ENCODE results near the gene TAS2R10. TPM values are rescaled to one million over a fixed set of nuclear protein-coding genes. Genes with fewer than 3 reads are reported as not detected.

Gene TAS2R10
- total and polyA plus RNA-seq, 2 of the 8 experiments (the other 6 are each of a cell fraction or from before 2014, with no cell fraction given): 0.08 TPM; not detected in 1

DNA sequence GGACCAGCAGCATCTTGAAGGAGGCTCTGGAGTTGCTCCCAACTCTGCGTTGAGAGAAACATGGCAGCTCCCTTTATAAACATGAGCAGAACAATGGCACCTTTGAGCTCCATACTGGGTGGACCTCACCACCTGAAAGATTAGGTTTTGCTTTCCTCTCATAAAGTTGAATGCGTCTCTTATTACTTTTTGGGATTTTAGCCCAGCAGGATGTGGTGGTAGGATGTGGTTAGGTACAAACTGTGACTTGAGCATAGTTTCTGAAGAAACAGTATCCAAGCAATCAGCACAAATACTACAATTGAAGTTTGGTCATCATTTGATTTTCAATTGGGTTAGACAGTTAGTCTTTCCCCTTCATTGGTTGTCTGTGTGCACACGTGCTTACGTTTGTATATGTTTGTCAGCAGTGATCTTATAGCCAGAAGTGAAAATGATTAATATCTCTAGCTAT lies 23.3 kb upstream of the TAS2R10 start, which contains the start of gene PRR4 (continued):
- TF ChIP-seq, protein P1, sequence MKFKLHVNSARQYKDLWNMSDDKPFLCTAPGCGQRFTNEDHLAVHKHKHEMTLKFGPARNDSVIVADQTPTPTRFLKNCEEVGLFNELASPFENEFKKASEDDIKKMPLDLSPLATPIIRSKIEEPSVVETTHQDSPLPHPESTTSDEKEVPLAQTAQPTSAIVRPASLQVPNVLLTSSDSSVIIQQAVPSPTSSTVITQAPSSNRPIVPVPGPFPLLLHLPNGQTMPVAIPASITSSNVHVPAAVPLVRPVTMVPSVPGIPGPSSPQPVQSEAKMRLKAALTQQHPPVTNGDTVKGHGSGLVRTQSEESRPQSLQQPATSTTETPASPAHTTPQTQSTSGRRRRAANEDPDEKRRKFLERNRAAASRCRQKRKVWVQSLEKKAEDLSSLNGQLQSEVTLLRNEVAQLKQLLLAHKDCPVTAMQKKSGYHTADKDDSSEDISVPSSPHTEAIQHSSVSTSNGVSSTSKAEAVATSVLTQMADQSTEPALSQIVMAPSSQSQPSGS (IDR thresholded peaks at IDR 0.05; ENCODE audit: low read length): no peak
- TF ChIP-seq RFX5 (IDR thresholded peaks at IDR 0.05; ENCODE audit: borderline replicate concordance, low read depth, low read length) (no peak), SIN3A (conservative IDR thresholded peaks at IDR 0.05 in 1 of 2, IDR thresholded peaks at IDR 0.05 in 1 of 2; ENCODE audit: low read depth in 1 of 2, low read length in 2 of 2) (no peak), SIRT6 (IDR thresholded peaks at IDR 0.05; ENCODE audit: low read length) (no peak), SP1 (IDR thresholded peaks at IDR 0.05; ENCODE audit: low read depth, low read length) (no peak)

Measured in H1 (cell line).